HG02938 (cell line): Measurements from ENCODE around the gene RPS6KC1.
"Not testable (repeated sequence)": the region's sequence is repeated elsewhere in the genome, so short reads cannot be mapped to it uniquely, and the experiment has no call there.

Source experiments
- ATAC-seq: cut with Tn5 transposase; IDR thresholded peaks from one replicate; pipeline ENCODE4 v1.9.1; 2021; ENCODE audit warnings: mild to moderate bottlenecking, moderate library complexity; ENCODE audit not compliant: unreplicated experiment

Gene RPS6KC1

DNA sequence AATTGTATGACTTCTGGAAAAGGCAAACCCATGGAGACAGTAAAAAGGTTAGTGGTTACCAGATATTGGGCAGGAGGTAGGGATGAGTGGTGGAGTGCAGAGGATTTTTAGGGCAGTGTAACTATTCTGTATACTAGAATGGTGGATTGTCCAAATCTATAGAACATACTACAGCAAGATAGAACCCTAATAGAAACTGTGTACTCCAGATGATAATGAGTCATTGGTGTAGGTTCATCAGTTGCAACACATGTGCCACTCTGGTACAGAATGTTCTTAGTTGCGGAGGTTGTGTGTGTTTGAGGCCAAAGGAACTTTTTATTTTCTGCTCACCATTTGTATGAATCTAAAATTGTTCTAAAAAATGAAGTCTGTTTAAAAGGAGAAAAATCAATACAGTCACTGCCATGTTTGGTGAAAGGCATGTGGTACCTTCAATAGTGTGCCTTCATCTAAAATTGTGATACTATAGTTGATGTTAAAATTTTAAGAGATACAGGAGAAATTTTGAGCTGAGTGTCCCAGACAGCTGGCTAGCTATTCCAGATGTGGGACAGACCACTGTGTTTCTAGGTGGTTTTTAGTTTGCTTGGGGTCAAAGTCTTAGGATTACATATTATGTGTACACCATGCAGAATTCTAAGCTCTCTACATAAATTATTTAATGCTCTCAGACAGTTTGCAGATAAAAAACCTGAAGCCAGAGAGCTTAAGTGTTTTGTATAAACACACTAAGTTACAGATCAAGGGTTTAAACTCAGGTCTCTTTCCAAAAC lies 150.5 kb downstream of the RPS6KC1 start:
- ATAC-seq: no peak

- ATAC-seq: no peak
Observed at GRCh38 chr1:213211201-213211600, 160.2 kb downstream of the RPS6KC1 start.

GRCh38 chr1:213219076-213219475 lies 168.0 kb downstream of the RPS6KC1 start:
- not testable (repeated sequence) for ATAC-seq

GRCh38 chr1:213221209-213221608 lies 170.2 kb downstream of the RPS6KC1 start:
- ATAC-seq: no peak

DNA sequence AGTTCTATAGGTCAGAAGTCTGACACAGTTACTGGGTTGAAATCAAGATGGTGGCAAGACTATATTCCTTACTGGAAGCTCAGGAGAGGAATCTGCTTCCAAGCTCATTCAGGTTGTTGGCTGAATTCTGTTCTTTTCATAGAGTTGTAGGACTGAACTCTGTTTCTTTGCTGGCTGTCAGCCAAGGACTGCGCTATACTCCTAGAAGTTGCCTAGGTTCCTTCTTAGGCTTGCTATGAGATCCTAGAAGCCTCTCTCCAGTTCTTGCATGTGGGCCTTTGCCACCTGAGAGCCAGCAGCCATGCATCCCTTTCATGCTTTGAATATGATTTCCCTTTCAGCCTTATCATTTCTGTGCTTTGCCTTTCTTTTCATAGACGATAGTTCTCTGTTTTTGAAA lies 176.4 kb downstream of the RPS6KC1 start:
- no peak for ATAC-seq

DNA sequence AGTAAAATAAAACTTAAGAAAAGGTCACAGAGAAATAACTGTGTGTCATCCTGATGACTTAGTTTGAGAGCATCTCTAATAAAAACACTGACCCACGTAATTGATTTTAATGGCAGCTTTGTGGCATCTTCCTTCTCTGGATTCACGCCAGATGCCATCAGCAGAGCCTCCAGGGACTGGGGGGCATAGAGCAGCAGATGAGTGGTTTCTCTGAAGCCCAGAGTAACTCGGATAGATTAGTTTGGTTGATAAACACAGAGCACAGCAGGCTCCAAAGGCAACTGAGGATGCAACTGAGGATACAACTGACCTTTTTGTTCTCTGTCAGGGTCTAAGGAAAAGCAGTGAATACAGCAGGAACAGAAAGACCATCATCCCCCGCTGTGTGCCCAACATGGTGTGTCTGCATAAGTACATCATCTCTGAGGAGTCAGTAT lies 180.8 kb downstream of the RPS6KC1 start:
- ATAC-seq: no peak

DNA sequence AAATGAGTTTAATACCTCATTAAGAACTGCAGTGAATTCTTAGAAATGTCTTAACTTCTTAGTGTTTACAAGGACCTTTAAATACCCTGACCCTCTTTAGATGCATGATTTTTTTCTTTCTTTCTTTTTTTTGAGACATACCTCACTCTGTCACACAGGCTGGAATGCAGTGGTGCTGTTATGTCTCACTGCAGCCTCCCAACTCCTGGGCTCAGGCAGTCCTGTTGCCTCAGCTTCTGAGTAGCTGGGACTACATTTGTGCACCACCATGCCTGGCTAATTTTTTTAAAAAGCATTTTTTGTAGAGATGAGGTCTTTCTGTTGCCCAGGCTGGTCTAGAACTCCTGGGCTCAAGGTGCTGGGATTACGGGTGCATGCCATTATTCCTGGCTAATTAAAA lies 191.8 kb downstream of the RPS6KC1 start:
- no peak for ATAC-seq

DNA sequence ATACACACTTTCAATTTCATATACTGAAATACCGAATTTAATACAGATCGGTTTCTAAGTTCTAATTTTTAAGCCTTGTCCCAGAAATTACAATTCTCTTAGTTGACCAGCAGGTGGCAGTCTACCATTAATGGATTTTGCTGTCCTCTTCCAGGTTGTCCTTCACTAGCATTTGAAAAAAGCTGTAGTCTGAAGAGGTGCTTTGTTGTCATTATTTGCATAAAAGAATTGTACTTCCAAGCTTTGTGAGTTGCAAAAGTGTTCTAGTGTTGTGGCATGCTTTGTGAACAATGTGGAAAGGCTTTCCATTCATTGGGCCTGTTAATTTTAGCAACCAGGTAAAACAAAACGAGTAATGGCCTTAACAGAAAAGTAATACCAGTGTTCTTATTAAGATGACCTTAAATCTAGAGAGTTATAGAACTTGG lies 193.6 kb downstream of the RPS6KC1 start:
- ATAC-seq: peak; percentile 70

GRCh38 chr1:213245260-213245910 lies 194.3 kb downstream of the RPS6KC1 start:
- ATAC-seq: no peak

DNA sequence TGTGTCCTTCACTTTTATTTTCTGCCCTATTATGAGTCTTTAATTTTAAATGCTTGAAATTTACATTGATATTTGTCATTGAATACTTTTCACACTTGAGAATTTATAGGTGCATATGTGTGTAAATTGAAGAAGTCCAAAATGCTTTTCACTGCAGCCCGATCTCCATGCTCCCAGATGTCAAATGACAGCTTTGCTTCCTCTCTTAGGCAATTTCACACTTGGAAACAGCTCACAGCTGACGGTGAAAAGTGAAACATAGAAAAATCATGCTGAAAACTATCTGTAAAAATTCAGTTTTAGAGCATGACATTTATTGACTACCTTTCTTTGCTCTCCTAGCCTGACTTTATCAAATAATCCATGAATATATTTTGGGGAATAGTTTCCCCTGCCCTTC lies 196.0 kb downstream of the RPS6KC1 start:
- no peak for ATAC-seq

DNA sequence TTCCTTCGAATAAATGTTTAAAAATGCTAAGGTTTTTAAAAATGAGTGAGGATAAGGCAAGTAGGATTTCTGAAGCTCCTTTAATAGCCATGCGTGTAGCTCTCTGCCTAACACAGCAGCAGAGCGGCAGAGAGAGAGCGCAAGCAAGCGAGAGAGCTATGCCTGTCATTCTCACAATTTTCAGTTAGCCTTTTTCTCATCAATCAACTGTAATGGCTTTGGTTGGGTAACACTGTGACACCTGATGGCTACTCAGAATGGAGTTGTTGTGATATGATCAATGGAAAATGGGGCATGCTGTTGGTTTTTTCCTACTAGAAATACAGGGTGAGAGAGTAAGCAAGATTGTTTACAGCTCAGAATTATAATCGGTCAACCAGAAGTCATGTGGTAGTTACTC lies 198.4 kb downstream of the RPS6KC1 start:
- no peak for ATAC-seq

DNA sequence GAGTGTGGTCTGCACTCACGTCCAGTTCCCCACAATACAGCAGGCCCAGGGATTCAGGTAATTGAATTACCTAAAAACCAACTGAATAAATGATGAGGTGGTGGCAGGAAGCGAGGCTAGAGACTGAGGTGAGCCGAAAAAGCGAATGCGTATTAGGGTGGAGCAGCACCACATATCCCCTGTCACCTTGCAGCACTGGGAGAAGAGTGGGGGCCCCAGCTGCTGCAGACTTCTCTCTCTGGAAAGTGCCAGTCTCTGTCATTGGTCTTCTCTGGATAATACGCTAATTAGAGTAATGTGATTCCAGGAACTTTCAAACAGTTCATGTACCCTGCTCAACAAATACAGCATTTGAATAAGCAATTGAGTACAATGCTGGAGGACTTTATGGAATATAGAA lies 199.0 kb downstream of the RPS6KC1 start:
- ATAC-seq: no peak

DNA sequence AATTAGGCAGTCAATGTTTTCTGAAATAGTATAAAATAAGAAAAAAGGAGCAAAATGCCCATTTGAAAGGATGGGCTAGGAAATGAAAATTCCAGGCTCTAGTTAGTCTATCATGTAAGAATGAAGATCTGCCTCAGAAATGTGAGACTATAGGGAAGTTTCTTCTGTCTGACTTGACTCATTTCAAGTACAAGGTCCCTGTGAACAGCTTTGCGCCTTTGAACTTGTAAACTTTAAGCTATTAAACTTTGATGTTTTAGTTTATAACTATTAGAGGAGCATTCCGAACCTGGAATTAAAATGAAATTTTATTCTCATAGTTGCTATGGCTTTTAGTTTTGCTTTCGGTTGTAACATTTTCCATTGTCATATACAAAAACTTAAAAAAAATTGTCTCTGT lies 199.4 kb downstream of the RPS6KC1 start:
- ATAC-seq: no peak

- ATAC-seq: no peak
Observed at GRCh38 chr1:213251972-213252371, 200.9 kb downstream of the RPS6KC1 start.

GRCh38 chr1:213256438-213257087 lies 205.5 kb downstream of the RPS6KC1 start:
- ATAC-seq: peak; percentile 94

DNA sequence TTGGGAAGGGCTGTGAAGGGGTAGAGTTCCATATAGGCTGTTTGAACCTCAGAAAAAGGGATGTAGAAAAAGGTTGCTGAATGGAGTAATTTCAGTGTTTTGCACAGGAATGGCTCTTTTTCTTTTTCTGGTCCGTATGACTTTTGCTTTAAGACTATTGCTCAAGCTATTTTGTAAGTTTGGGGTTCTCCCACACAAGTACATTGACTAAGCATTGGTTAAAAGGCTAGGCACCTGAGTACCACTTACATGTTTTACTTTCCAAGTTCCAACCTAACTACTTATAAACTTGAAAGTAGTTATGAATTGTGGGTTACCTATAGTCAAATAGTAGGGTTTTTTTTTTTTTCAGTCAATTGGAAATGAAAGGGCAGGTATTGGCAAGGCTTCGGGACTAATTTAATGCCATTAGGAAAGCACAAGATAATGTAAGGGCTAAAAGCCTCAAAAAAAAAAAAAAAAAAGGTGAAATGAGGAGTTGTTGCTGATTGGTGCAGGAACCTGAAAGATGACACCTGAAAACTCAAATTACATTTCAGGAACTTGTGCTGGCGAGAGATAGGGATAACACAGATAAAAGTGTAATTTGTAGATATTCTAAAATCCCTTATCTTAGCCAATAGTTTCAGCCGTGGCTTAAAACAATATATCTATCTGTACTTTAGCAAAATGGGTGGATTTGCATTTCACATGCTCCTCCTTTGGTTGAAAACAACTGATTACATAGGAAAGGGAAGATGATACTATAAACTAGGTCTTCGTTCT lies 209.5 kb downstream of the RPS6KC1 start:
- ATAC-seq: no peak

- no peak for ATAC-seq
Observed at GRCh38 chr1:213264531-213264930, 213.5 kb downstream of the RPS6KC1 start.

GRCh38 chr1:213266983-213267772 lies 216.1 kb downstream of the RPS6KC1 start:
- no peak for ATAC-seq

GRCh38 chr1:213268221-213268620 lies 217.2 kb downstream of the RPS6KC1 start:
- ATAC-seq: no peak

- ATAC-seq: no peak
Observed at GRCh38 chr1:213269829-213270228, 218.8 kb downstream of the RPS6KC1 start.
